Head of caudate nucleus (tissue), 42 donors: ENCODE data around the gene PLA2G2F.

Experiments
- DNase-seq, 42 donors: peaks; one replicate each; pipeline versions ENCODE4 v3.0.0 to v3.0.0-alpha.2; 2020 to 2021; ENCODE audit warnings: mixed read lengths in 7 of 42
- intact Hi-C: fragments of 100-400 bp; cut with DNase I; formaldehyde crosslinking; loops from one replicate; pipeline ENCODE4 v1.15.0; 2022

Gene PLA2G2F

DNA sequence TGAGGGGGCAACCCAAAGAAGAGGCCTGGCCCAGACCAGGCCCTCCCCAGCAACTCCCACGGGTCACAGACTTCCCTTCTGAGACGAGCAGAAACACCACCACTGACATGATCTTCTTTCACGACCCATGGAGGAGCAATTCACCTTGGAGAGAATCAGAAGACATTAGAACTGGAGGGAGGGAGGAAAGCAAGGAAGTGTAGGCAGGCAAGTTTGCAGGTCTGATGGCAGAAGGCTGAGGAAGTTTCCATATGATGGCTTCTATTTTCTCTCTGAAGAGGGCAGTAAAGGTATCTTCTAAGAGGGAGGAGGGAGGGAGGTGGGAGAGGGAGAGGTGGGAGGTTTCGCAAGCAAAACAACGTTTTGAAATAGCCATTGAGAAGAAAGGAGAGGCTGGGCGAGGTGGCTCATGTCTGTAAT, 45.4 kb downstream of the PLA2G2F start:
- intact Hi-C loops = no loop called here
- DNase-seq = peak in 2 of 42 donors; percentile 33 to 36

DNA sequence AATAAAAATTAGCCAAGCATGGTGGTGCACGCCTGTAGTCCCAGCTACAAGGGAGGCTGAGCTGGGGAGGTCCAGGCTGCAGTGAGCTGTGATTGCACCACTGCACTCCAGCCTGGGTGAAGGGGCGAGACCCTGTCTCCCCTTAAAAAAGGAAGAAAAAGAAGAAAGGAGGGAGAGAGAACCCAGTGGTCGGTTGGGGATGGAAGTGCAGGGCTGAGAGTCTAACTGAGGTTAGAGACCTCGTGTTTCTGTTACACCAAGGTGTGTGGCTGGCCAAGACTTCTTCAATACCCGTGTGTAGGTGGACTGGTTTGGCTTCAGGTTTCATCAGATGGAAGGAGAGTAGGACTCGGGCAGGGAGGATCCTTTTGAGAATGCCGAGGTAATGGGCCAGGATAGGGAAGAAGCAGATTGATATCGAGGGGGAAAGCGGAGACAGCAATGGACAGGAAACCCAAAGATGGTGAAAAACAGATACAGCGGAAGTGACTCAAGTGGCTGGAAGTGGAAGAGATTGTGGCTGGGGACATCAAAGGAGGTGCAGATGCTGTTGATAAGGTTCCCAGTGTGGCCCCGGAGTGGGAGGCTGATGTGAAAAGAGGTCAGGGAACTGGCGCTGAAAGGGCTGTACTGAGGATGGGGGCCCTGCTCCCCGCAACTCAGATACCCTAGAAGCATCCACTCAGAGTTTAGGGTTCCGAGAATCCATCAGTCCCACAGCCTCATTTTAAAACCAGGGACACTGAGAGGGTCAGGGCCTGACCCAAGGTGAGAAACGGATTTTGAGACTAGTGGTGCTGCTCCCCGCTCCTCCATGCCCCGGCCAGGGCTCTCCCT, 46.1 kb downstream of the PLA2G2F start:
- intact Hi-C loops = no loop called here
- no peak for DNase-seq

DNA sequence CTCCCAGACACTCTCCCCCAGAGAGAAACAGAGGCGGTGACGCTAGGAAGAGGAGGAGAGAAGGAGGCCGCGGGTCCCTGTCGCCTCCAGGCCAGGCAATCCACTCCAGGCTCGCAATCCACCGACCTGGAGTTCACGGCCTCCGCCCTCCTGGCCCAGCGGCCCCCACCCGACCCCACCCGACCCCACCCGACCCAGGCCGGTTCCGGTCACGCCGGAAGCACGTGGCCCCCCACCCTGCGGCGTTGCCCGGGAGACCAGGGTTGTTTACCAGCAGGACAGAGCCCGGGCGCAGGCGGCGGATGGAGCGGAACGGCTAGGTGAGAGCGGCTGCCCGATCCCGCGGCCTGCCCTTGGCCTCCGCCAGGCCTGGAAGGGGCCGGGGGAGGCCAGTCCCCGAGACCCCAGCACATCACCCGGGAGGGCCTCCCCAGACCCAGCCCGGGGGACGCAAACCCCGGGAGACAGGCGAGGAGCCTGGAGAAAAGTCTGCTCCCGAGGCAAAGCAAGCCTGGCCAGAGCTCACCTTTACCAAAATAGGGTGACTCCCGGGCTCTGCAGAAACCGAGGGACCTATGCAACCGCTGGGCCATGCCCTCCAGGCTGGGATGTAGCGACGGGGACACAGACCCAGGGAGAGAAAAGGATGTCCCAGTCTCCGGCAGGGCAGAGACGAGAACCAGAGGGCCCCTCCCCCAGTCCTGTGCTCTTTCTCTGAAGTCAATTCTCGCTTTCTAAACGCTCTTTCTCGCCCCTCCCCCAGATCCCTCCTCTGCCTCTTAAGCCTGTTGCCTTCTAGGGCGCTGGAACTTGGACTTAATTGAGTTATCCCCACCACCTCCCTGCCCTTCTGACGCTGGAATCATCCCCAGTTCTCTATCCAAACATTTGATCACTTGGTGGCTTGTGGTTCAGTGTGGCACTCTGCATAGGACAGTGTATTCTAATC, 47.0 kb downstream of the PLA2G2F start, which contains the start of the genes PLA2G2C and UBXN10:
PLA2G2C (minus strand) TSS at position 685 of the 949 bp plus-strand sequence. CDS start 9,155 bp downstream, outside the sequence.
UBXN10 (plus strand) TSS at position 263 of the 949 bp plus-strand sequence. CDS start 4,466 bp downstream, outside the sequence.
- intact Hi-C loops = no loop called here
- DNase-seq = peak in 25 of 42 donors; percentile 29 to 74 (median 46)

DNA sequence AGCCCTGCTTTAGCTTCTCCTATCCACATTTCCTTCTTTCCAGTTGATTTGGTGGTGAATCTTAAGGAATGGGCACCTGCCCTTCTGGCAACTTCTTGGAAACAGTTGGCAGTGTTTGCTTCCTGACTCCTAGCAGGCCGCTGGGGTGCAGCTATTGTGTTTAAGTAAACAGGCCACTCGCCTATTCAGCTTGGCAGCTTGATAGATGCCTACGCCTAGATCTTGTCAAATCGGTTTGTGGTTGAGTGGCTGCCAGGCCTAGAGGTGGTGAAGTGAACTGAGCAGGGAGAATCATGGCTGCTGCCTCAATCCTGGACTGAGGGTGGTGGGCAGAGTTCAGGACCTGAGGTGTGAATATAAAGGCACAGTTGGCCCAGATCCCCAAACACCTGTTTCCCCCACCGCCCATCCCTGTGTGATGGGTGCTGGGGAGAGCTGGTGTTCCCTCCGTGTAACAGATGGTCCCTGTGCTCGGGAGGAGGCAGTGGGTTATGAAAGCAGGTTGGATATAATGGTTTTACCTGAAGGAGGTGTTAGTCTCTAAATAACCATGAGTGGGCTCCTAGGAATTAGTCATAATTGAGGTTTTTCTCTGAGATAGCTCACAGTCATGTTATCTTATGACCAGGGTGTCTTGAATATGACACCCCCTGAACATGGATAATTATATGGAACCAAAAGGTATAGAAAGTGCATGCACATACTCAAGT, 48.1 kb downstream of the PLA2G2F start:
- peak in 32 of 42 donors; percentile 20 to 85 (median 53) for DNase-seq
- intact Hi-C loops = no loop called here

DNA sequence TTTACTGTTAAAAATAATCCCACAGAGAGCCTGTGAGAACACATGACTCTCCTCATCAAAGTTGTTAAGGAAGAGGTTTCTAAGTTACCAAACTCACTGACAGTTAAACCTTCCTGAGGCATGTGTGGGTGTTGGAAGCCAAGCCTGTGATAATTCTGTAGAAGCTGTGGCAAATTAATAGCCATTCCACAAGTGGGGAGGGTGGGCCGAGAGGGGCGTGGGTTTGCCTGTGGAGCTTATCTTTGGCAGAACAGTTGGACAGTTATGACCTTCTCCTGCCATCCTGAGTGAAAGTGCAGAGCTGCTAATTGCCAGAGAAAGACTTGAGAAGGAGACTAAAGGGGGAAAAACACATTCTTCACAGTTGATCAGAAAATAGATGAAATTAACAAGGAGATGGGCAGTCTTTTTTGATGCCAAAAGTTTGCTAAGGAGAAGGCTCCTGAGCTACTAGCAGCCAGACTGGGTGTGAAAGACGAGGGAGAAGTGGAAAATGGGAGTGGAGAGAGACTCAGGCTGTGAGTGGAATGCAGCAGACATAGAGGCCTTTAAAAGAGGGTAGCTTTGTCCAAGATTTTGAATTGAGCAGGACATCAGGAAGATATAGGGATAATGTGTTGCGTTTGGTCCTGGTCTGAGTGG, 48.8 kb downstream of the PLA2G2F start:
- DNase-seq = peak in 4 of 42 donors; percentile 37 to 70 (median 55)
- intact Hi-C loops = no loop called here

DNA sequence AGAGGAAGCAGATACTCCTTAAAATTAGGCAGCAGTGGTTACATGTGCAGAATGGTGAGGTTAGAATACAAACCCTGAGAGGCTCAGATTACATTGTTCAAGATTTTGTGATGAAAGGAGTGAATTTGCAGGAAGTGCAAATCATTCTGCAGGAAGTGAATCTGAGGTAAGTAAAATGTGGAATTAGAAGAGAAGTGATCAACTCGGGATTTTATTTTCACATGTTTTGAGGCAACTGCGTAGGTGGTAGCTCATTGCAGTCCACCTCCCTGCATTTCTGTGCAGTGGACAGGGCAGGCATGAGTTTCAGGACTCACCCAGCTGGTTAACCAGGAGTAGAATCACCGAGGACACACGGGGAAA, 49.3 kb downstream of the PLA2G2F start:
- intact Hi-C loops = no loop called here
- DNase-seq = no peak

DNA sequence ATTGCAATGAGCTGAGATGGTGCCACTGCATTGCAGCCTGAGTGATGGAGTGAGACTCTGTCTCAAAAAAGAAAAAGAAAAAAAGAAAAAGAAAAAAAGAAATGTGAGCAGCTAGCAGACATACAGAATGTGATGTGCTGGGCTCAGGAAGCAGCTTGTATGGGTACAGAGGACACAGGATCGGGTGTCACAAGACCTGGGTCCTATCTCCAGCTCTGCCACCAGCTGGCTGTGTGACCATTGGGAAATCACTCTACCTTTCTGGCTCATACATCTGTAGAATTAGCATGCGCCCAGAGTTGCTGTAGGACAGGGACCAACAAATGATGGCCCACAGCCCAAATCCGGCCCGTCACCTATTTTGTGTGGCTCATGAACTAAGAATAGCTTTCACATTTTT, 50.5 kb downstream of the PLA2G2F start:
- no peak for DNase-seq
- intact Hi-C loops = no loop called here

DNA sequence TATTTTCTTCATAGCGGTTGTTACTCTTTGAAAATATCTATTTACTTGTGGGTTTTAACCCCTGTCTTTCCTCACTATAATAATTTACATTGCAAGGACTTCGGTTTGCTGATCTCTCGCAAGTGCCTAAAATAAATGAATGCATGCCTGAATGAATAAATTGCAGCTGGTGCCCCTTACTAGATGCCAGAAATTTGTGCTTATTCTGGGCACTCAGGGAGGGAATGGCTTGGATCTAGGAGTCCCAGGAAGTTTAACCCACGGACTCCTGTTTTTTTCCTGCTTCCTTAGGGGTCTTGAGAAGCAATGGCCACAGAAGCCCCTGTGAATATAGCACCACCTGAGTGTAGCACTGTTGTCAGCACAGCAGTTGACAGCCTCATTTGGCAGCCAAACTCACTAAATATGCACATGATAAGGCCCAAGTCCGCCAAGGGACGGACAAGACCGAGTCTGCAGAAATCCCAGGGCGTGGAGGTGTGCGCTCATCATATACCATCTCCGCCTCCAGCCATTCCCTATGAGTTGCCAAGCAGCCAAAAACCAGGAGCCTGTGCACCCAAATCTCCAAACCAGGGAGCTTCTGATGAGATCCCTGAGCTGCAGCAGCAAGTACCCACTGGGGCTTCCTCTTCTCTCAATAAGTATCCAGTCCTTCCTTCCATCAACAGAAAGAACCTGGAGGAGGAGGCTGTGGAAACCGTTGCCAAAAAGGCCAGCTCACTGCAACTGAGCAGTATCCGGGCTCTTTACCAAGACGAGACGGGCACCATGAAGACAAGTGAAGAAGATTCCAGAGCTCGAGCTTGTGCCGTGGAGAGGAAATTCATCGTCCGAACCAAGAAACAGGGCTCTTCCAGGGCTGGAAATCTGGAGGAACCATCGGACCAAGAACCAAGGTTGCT, 51.4 kb downstream of the PLA2G2F start:
- DNase-seq = no peak
- intact Hi-C loops = no loop called here

DNA sequence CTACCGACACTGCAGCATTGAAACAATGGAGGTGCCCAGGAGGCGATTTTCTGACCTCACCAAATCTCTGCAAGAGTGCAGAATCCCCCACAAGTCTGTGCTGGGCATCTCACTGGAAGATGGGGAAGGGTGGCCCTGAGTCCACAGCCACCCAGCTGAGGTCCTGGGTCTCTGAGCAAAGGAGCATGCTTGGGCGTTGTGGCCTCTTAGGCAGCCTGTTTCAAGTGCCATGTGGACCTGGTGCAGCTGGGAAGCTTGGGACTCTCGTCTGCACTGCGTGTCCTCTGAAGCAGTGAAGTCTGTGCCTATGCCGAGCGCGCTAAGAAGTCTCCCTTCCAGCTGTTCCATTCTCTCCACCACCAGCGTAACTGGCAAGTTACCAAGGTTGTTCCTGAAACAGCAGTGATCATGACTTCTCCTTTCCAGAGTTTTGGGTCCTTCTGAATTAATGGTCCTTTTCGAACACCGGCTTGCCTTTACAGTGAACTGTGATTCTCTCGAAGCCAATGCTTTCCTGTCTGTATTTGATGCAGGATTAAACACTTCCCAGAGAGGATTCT, 52.2 kb downstream of the PLA2G2F start:
- intact Hi-C loops = no loop called here
- DNase-seq = peak in 1 of 42 donors; percentile 35

DNA sequence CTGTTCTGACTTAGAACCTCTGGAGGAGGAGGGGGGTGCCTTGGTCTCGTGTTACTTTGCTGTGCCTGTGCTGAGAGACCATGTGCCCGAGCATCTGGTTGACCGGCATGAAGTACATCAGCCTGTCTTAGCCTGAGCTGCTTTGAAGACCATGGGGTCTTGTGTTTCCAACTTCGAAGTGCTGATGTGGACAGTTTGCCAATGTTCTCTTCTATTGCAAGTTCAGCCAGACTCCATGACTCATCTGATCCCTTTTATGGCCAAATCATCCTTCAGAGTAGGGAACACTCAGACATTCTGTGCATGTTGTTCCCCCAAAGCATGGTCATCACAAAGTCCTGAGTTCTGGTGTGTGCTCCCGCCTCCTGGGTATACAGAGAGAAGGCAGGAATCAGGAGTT, 53.2 kb downstream of the PLA2G2F start:
- DNase-seq = peak in 1 of 42 donors; percentile 56
- intact Hi-C loops = no loop called here

DNA sequence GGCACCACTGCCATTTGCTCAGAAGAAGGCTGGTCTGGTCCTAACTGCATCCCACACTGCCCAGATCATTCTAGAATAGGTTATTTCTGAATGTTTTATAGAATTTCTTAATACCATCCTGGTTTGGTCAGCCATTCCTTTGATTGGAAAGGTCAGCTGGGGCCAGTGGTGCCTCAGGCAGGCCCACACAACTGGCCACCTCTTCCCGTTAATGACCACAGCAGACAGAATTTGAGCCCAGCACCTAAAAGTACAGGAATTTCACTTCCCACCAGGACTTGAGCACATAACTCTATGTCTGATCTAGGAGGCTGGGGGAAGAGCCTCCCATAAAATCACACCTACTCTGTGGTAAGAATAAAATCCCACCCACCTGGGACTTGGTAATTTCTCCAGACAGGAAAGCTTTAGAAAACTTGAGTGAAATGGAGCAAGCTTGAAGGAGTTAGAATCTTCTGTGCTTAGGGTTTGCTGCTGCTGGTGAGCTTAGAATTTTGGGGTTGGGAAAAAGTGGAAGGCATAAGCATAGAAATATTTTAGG, 53.8 kb downstream of the PLA2G2F start:
- intact Hi-C loops = no loop called here
- DNase-seq = peak in 7 of 42 donors; percentile 25 to 66 (median 50)

DNA sequence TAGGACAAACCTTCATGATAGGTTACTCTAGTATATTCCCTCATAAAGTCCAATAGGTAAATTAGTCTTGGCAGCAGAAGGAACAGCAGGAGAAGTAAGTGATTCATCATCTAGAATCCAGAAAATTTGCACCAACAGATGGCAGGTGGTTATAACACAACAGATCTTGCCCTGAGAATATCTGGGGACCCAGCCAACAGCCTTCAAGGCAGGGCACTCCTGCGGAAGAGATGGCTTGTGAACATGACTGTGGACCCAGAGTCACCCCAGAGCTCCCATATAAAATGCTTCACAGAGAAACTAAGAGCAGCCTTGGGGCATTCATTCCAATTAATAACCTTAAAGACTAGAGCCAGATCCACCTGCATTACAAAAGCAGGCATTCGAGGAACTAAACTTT, 55.1 kb downstream of the PLA2G2F start:
- intact Hi-C loops = no loop called here
- DNase-seq = no peak

DNA sequence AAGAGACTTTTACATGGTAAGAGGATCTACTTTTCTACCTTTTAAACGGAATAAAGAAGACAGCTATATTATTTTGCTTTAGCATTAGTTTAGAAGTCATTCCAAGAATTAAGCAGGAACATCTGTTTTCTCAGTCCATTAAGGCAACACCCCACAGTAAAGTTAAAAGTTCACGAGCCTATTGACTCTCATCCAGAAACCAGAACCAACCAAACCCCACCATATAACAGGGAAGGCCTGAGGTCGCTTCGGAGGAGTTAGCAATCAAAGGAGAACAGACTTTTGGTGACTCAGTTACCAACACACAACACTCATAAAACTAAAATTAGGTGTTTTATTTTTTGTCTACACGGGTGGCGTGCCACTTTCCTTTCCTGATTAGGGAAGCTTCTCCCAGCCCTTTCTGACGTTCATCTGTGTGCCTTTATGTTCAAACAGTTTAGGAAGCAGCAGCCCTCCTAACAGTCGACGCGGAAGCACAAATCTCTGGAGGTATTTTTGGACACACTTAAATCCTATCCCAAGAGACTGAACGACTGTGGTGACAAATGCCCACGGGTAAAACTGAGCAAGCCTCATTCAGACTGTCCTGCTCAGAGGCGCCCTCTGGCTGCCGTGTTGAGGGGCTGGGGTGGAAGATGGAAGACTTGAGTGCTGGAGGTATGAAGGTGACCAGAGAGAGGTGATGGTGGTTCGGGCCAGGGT, 55.8 kb downstream of the PLA2G2F start:
- peak in 37 of 42 donors; percentile 37 to 83 (median 63) for DNase-seq
- intact Hi-C loops = no loop called here

DNA sequence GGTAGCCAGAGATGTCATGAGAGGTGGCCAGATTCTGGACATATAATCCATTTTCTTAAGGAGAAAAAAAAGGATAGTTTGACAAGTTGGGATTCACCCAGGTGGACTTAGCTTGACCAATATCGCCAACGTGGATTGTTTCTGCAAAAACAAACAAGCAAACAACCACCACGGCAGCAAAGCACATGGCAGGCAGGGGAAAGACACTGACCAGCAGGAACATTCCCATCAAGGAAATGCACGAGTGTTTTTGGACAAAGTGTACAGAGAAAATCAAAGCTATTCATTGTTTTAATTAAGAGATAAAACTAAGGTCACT, 56.3 kb downstream of the PLA2G2F start:
- intact Hi-C loops = no loop called here
- no peak for DNase-seq

DNA sequence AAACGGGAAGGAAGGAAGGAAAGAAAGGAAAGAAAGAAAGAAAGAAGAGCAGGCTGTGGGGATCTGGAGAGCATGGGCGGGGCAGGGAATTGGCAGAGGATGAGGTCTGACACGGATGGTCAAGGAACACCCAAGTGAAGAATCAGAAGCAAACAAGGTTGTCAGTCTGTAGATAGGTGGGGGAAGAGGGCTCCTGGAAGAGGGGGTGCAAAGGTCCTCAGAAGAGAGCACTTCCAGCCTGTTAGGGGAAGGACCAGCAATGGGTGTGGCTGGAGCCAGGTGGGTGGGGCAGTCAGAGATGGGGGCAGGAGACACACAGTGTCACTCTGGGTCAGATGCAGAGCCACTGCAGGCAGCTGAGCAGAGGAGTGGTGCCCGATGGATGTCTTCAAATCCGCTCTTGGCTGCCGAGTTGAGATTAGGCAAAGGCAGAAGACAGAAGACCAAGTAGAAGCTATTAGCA, 58.2 kb downstream of the PLA2G2F start:
- DNase-seq = no peak
- intact Hi-C loops = no loop called here

DNA sequence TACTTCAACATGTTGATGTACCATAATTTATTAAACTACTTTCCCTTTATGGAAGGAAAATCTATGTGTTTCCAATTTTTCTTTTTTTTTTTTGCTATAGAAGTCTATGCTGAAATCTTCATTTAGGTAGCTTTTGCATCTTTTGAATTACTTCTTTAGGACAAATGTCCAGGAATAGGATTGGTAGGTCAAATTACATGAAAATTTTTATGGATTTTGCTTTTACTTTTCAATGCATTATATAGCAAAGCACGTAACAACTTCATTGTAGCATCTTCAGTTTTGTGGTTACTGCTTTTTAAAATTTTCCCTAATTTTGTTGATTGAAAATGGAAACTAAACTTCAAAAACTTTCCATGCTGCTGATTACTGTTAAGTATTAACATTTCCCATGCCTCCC, 59.2 kb downstream of the PLA2G2F start:
- no peak for DNase-seq
- intact Hi-C loops = no loop called here
